A549 (cell line): ENCODE measurements around the gene IL21.

Experiments used
- CHD2 ChIP-seq: fragments of 150-350 bp; IDR thresholded peaks from 2 replicates; pipeline ENCODE4 v1.6.1; 2014; ENCODE audit warnings: low read length; ENCODE audit not compliant: partially characterized antibody
- CHD4 ChIP-seq: fragments of 200-600 bp; sonication (generic); IDR thresholded peaks from 2 replicates; pipeline ENCODE4 v1.6.1; 2016; ENCODE audit warnings: antibody characterized with exemption, mild to moderate bottlenecking, borderline replicate concordance
- CTCF ChIP-seq: fragments of >200 bp; sonication (Bioruptor Twin); formaldehyde crosslinking; IDR thresholded peaks from 3 replicates; pipeline ENCODE4 v1.5.1; 2016
- ELK1 ChIP-seq: fragments of 150-350 bp; IDR thresholded peaks from 2 replicates; pipeline ENCODE4 v1.6.1; 2014; ENCODE audit warnings: low read depth, mild to moderate bottlenecking, low read length
- EP300 ChIP-seq, 2 experiments: fragments of >200 bp; sonication (Bioruptor Twin); formaldehyde crosslinking; IDR thresholded peaks; 2 replicates in 1 of 2; 3 replicates in 1 of 2; pipeline ENCODE4 v1.6.1; 2016 to 2017
- ESRRA ChIP-seq: fragments of 150-350 bp; IDR thresholded peaks from 2 replicates; pipeline ENCODE4 v1.6.1; 2014; ENCODE audit warnings: mild to moderate bottlenecking, low read length, borderline replicate concordance
- MAX ChIP-seq: IDR thresholded peaks from 2 replicates; pipeline ENCODE4 v1.6.1; 2012
- POLR2A ChIP-seq: IDR thresholded peaks from 2 replicates; pipeline ENCODE4 v1.6.1; 2012; ENCODE audit warnings: mild to moderate bottlenecking, low read length
- RAD21 ChIP-seq, 2 experiments: fragments of >200 bp in 1 of 2; sonication (Bioruptor Twin) in 1 of 2; formaldehyde crosslinking in 1 of 2; IDR thresholded peaks in 1 of 2; conservative IDR thresholded peaks in 1 of 2; 2 replicates in 1 of 2; 3 replicates in 1 of 2; pipeline ENCODE4 v1.6.1; 2012 to 2018; ENCODE audit warnings: inconsistent platforms in 1 of 2
- RCOR1 ChIP-seq: fragments of 150-350 bp; IDR thresholded peaks from 2 replicates; pipeline ENCODE4 v1.6.1; 2014; ENCODE audit warnings: antibody characterized with exemption, low read length, low read depth
- REST ChIP-seq: fragments of 200-600 bp; sonication (generic); IDR thresholded peaks from 2 replicates; pipeline ENCODE4 v1.6.1; 2016; ENCODE audit warnings: antibody characterized with exemption, mild to moderate bottlenecking, moderate library complexity
- RFX5 ChIP-seq: fragments of 450-650 bp; IDR thresholded peaks from 2 replicates; pipeline ENCODE4 v1.7.1; 2014; ENCODE audit warnings: antibody characterized with exemption, mild to moderate bottlenecking, moderate library complexity
- TP53 ChIP-seq: fragments of 250-450 bp; sonication (Bioruptor Pico); IDR thresholded peaks from 2 replicates; pipeline ENCODE4 v1.5.0; 2021; ENCODE audit warnings: mild to moderate bottlenecking, moderate library complexity
- TF ChIP-seq, protein P1 (sequence below): fragments of 250-450 bp; sonication (Bioruptor Pico); IDR thresholded peaks from 2 replicates; pipeline ENCODE4 v1.5.0; 2021; ENCODE audit warnings: mild to moderate bottlenecking, moderate library complexity, borderline replicate concordance

GRCh38 chr4:122636697-122637096 is 15.8 kb upstream of the IL21 start:
- TF ChIP-seq CHD4, result no peak
- TF ChIP-seq MAX, result no peak
- TF ChIP-seq EP300 (IDR thresholded peaks at IDR 0.05), result no peak
- TF ChIP-seq POLR2A, result no peak
- no peak for TF ChIP-seq CTCF
- no peak for TF ChIP-seq ESRRA
- TF ChIP-seq RCOR1, result no peak
- no peak for TF ChIP-seq ELK1
- TF ChIP-seq, protein P1, sequence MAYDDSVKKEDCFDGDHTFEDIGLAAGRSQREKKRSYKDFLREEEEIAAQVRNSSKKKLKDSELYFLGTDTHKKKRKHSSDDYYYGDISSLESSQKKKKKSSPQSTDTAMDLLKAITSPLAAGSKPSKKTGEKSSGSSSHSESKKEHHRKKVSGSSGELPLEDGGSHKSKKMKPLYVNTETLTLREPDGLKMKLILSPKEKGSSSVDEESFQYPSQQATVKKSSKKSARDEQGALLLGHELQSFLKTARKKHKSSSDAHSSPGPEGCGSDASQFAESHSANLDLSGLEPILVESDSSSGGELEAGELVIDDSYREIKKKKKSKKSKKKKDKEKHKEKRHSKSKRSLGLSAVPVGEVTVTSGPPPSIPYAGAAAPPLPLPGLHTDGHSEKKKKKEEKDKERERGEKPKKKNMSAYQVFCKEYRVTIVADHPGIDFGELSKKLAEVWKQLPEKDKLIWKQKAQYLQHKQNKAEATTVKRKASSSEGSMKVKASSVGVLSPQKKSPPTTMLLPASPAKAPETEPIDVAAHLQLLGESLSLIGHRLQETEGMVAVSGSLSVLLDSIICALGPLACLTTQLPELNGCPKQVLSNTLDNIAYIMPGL (CRISPR knock-in tag), result no peak
- no peak for TF ChIP-seq TP53 (CRISPR knock-in tag)
- TF ChIP-seq RFX5, result no peak
- no peak for TF ChIP-seq RAD21 (conservative IDR thresholded peaks at IDR 0.05 in 1 of 2, IDR thresholded peaks at IDR 0.05 in 1 of 2)
- no peak for TF ChIP-seq CHD2
- no peak for TF ChIP-seq REST
